ENCODE measurements around the gene FAM151A.

FAM151A gene

GRCh38 chr1:54603241-54603640 lies 20.1 kb downstream of the FAM151A start:
- no peak for DNase-seq

DNA sequence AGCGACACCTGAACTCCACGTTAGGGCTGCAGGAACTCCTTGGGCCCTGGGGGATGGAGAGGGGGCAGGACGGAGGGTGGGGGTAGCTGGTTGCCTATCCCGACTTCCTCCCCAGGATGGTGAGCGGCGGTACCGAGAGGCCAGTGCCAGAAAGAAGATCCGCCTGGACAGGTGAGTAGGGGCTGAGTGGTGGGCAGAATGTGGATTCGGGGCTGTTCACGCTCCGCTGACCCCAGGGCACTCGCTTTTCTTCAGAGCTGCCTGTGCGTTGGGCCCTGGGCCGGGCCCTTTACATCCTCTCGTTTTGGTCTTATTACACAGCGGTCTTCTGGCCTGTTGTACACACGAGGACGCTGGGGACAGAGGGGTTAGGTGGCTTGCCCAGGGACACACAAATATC lies 20.8 kb downstream of the FAM151A start:
- DNase-seq: no peak

- DNase-seq: no peak
Observed at GRCh38 chr1:54601730-54602129, 21.6 kb downstream of the FAM151A start.

- DNase-seq: no peak
Observed at GRCh38 chr1:54600947-54601721, 22.2 kb downstream of the FAM151A start.

DNA sequence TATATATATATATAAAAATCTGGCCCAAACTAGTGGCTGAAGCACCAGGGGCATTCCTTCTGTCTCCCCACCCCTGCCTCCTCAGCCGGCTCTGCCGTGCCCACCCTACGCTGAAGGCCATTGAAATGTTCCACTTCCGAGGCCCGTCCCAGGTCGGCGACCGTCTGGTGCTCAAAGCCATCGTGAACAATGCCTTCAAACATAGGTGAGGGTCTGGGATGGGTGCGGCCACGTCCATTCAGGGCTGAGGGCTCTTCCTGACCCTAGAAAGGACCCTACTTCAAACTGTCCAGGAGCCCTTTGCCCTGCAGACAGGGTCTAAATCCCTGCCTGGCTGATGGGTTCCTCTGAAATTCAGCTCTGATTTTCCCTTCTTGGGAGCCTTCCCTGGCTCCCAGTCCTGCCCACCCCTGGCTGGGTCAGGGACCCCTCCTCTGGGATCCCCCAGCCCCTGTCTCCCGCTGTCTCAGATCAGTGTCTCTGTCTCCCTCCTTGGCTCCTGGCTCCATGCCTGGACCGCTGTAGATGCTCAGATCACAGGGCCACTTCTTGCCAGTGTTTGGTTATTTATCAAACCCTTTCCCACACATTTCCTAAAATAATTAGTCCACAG lies 24.0 kb downstream of the FAM151A start:
- DNase-seq: no peak

DNA sequence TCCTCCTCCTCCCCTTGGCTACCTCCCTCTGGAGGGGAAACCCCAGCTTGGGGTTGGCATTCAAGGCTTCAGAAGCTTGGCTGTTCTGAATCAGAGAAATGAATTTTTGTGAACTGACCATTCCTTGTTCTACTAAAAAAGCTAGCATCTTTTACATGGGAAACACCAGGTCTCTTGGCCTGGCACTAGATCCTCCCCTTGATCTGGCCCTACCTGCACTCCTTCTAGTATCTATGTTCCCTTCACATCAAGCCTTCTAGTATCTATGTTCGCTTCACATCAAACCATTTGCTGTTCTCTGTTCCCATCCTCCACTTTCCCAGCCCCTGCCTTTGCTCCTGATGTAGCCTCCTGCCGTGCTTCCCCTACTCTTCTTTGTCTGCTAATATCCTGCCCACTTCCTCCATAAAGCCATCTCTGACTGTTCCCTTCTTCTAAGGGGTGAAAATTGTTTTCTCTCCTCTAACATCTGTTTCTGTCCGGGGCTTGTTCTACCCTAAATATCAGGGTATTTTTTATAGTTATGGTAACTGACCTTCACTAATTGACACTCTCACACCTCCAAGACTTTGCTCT lies 25.8 kb downstream of the FAM151A start:
- no peak for DNase-seq

- DNase-seq: no peak
Observed at GRCh38 chr1:54596756-54597155, 26.6 kb downstream of the FAM151A start.

DNA sequence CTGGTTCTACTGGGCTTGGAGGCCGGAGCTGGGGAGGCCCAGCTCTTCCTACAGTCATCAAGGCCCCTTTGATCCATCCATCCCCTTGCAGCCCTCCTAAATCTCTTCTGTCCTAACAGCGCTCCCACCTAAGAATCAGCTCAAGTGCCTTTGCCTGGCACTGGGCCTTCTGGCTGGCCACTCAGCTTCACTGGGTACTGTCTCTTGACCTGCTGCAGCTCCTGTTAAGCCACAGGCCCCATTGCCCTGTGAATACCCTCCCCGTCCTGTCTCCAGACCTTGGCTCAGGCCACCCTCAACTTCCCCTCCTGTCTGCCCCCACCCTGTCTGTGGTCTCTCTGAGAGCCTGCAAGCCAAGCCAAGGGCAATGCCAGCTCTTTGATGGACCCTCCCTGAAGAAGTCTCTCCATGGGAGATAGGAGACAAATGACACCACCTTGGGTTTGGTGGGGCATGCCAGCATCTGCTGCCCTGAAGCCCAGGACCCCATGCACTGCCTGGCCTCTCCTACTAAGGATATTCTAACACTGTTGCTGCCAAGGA lies 27.3 kb downstream of the FAM151A start:
- no peak for DNase-seq

- no peak for DNase-seq
Observed at GRCh38 chr1:54594463-54594862, 28.9 kb downstream of the FAM151A start.

GRCh38 chr1:54593571-54594160 lies 29.7 kb downstream of the FAM151A start:
- DNase-seq: no peak

- DNase-seq: no peak
Observed at GRCh38 chr1:54591127-54591756, 32.1 kb downstream of the FAM151A start.

DNA sequence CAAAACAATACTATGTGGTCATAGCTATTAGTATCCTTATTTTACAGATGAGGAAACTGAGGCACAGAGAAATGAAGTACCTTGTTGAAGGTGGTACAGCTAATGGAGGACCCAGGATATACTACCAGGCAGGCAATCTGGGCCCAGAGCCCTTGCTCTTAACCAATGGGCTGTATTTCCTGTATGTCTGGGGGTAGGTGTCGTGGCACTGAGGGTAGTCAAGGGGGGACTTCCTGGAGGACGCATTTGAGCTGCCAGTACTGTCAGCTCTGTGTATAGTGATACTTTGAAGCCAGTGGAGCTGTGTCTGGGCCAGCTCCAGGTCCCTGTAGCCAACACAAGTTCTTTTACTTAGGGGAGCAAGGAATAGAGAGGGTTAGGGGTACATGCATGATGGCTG lies 34.9 kb downstream of the FAM151A start:
- DNase-seq: no peak

GRCh38 chr1:54585181-54586066 lies 37.9 kb downstream of the FAM151A start:
- no peak for DNase-seq

GRCh38 chr1:54584575-54584974 lies 38.8 kb downstream of the FAM151A start:
- no peak for DNase-seq

DNA sequence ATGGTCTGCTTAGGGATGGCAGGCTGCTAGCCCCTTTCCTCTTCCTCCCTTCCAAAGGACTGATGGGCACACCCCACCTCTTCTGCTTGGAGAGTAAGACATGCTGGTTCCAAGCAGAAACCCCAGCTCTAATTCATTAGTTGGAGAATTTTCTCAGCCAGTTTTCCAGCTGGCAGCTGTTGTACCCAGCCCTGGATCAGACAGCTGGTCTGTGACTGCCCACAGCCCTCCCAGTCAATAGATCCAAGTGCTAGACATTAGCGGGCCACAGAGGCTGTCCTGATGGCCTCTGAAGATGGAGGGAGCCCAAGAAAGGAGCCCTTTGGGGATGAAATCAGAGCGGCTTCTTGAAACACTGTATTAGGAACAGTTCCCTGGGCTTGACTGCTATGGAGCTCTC lies 39.5 kb downstream of the FAM151A start:
- no peak for DNase-seq

- no peak for DNase-seq
Observed at GRCh38 chr1:54583307-54583686, 40.0 kb downstream of the FAM151A start.

GRCh38 chr1:54582566-54583306 lies 40.6 kb downstream of the FAM151A start:
- DNase-seq: no peak

- no peak for DNase-seq
Observed at GRCh38 chr1:54581621-54582035, 41.7 kb downstream of the FAM151A start.

- no peak for DNase-seq
Observed at GRCh38 chr1:54580856-54581550, 42.3 kb downstream of the FAM151A start.

DNA sequence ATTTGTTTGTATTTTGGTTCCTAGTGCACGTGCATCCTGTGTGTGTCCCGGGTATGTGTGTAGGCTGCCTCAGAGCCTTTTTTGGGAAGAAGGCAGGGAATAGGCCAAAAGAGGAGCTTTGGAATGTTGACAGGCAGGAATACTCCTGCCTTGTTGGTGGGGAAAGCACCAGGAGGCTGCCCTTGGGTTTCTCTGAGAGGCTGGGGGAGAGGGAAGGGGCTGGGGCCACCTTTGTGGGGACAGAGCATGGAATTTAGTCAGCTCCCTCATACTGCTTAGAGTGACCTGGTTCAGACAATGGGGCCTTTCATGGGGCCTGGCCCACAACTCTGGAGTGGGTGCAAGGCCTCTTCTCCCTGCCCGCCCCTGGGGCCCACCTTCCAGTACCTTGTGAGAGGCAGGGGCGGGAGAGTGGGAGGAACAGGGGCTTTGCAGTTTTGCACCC lies 44.0 kb downstream of the FAM151A start:
- DNase-seq: no peak

- DNase-seq: no peak
Observed at GRCh38 chr1:54577612-54578011, 45.7 kb downstream of the FAM151A start.
